Measurements from ENCODE around the gene MMS22L.

GRCh38 chr6:97113170-97113569 lies 169.8 kb downstream of the MMS22L start:
- TF ChIP-seq CTCF (IDR thresholded peaks at IDR 0.05; ENCODE audit: insufficient read depth, low read length) (no peak), GABPA (IDR thresholded peaks at IDR 0.05; ENCODE audit: low read depth) (no peak), POLR2AphosphoS5 (IDR thresholded peaks at IDR 0.05; ENCODE audit: low read depth) (no peak), SPI1 (IDR thresholded peaks at IDR 0.05; ENCODE audit: borderline replicate concordance, low read depth) (no peak), REST (IDR thresholded peaks at IDR 0.05; ENCODE audit: insufficient replicate concordance, low read depth) (no peak)

Data from HL-60 (cell line).